K562 (cell line): ENCODE measurements around the gene DDX39A. TPM values are rescaled to one million over a fixed set of nuclear protein-coding genes. Genes with fewer than 3 reads are reported as not detected.

Experiments used
- BCOR ChIP-seq: fragments of 450-650 bp; IDR thresholded peaks from 2 replicates; pipeline ENCODE4 v1.6.1; 2016
- BMI1 ChIP-seq: fragments of 150-350 bp; IDR thresholded peaks from 2 replicates; pipeline ENCODE4 v1.6.1; 2014; ENCODE audit warnings: low read length
- CBX8 ChIP-seq: fragments of 200-600 bp; sonication (generic); IDR thresholded peaks from 2 replicates; pipeline ENCODE4 v1.6.1; 2012; ENCODE audit warnings: borderline replicate concordance, mixed run types, low read depth, mild to moderate bottlenecking, moderate library complexity, mixed read lengths, low read length, control low read depth, inconsistent platforms; ENCODE audit not compliant: poor library complexity, severe bottlenecking; ENCODE audit errors: extremely low read depth
- E2F3 ChIP-seq: fragments of 250-450 bp; sonication (Bioruptor Pico); IDR thresholded peaks from 2 replicates; pipeline ENCODE4 v1.4.0; 2020; ENCODE audit warnings: mild to moderate bottlenecking
- ELF1 ChIP-seq: fragments of 200-800 bp; sonication (Bioruptor generic); IDR thresholded peaks from 2 replicates; pipeline ENCODE4 v1.6.1; 2016; ENCODE audit warnings: missing genetic modification characterization, missing compliant biosample characterization
- KAT7 ChIP-seq: sonication (generic); formaldehyde crosslinking; IDR thresholded peaks from 2 replicates; pipeline ENCODE4 v1.8.0; 2022; ENCODE audit warnings: missing genetic modification reagents, mild to moderate bottlenecking, borderline replicate concordance
- PHB2 ChIP-seq: fragments of 450-650 bp; IDR thresholded peaks from 2 replicates; pipeline ENCODE4 v1.6.1; 2017; ENCODE audit warnings: low read depth
- PML ChIP-seq: IDR thresholded peaks from 2 replicates; pipeline ENCODE4 v1.6.1; 2012; ENCODE audit warnings: low read length, inconsistent platforms
- RERE ChIP-seq: sonication (generic); formaldehyde crosslinking; IDR thresholded peaks from 2 replicates; pipeline ENCODE4 v1.8.0; 2023; ENCODE audit warnings: missing genetic modification reagents, mild to moderate bottlenecking, borderline replicate concordance
- TAF9B ChIP-seq: fragments of 450-650 bp; IDR thresholded peaks from 2 replicates; pipeline ENCODE4 v1.6.1; 2018; ENCODE audit warnings: mild to moderate bottlenecking; ENCODE audit not compliant: partially characterized antibody
- ZNF274 ChIP-seq: IDR thresholded peaks from 2 replicates; pipeline ENCODE4 v1.6.1; 2011; ENCODE audit warnings: low read depth, mild to moderate bottlenecking, low read length, moderate library complexity, borderline replicate concordance
- polyA plus RNA-seq, 8 experiments: library from polyadenylated mRNA; depleted of rRNA in 4 of 8; stranded (reverse) in 5 of 8; unstranded in 3 of 8; fragments of >200 nt; fragmentation: Nextera tagmentation in 2 of 8; fragmentation: Illumina TruSeq in 1 of 8; extraction: Ambion mirVana in 2 of 8; extraction: Trizol in 1 of 8; gene quantifications; 2 replicates each; pipeline versions ENCODE4 v1.2.1 to v1.2.3, GENCODE V29; 2011 to 2014; ENCODE audit warnings: inconsistent platforms in 1 of 8, missing spikeins in 1 of 8
- total RNA-seq, 7 experiments: library from RNA; depleted of rRNA in 6 of 7; stranded (reverse); fragments of >200 nt in 6 of 7; fragmentation: Illumina TruSeq in 2 of 7; extraction: Trizol in 2 of 7; gene quantifications; 2 replicates each; pipeline versions ENCODE4 v1.2.1 to v1.2.3, GENCODE V29; 2011 to 2021; ENCODE audit warnings: low replicate concordance in 1 of 7
- TF ChIP-seq, protein P1 (sequence below), 2 experiments: fragments of 450-650 bp in 1 of 2; sonication (generic) in 1 of 2; formaldehyde crosslinking in 1 of 2; IDR thresholded peaks; 2 replicates each; pipeline versions ENCODE4 v1.7.1 to v1.9.0; 2016 to 2022; ENCODE audit warnings: inconsistent platforms in 1 of 2, mild to moderate bottlenecking in 1 of 2, missing genetic modification reagents in 1 of 2

Gene DDX39A
- total and polyA plus RNA-seq, 9 of the 15 experiments (the other 6 are each of a cell fraction or from before 2014, with no cell fraction given) = 90.3 to 250 (median 188) TPM

- TF ChIP-seq KAT7 (CRISPR knock-in tag) (peak; percentile 57; the same call in 1 of the 2 replicates), BMI1 (peak; percentile 92), E2F3 (CRISPR knock-in tag) (no peak), CBX8 (no peak), PML (no peak; the same call in 1 of the 2 replicates), PHB2 (no peak), ELF1 (tag) (peak; percentile 64), BCOR (peak; percentile 93), RERE (no peak), ZNF274 (no peak), TAF9B (no peak)
- TF ChIP-seq, protein P1, sequence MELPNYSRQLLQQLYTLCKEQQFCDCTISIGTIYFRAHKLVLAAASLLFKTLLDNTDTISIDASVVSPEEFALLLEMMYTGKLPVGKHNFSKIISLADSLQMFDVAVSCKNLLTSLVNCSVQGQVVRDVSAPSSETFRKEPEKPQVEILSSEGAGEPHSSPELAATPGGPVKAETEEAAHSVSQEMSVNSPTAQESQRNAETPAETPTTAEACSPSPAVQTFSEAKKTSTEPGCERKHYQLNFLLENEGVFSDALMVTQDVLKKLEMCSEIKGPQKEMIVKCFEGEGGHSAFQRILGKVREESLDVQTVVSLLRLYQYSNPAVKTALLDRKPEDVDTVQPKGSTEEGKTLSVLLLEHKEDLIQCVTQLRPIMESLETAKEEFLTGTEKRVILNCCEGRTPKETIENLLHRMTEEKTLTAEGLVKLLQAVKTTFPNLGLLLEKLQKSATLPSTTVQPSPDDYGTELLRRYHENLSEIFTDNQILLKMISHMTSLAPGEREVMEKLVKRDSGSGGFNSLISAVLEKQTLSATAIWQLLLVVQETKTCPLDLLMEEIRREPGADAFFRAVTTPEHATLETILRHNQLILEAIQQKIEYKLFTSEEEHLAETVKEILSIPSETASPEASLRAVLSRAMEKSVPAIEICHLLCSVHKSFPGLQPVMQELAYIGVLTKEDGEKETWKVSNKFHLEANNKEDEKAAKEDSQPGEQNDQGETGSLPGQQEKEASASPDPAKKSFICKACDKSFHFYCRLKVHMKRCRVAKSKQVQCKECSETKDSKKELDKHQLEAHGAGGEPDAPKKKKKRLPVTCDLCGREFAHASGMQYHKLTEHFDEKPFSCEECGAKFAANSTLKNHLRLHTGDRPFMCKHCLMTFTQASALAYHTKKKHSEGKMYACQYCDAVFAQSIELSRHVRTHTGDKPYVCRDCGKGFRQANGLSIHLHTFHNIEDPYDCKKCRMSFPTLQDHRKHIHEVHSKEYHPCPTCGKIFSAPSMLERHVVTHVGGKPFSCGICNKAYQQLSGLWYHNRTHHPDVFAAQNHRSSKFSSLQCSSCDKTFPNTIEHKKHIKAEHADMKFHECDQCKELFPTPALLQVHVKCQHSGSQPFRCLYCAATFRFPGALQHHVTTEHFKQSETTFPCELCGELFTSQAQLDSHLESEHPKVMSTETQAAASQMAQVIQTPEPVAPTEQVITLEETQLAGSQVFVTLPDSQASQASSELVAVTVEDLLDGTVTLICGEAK (IDR thresholded peaks at IDR 0.05) = no peak
- TF ChIP-seq, protein P1 (CRISPR knock-in tag; IDR thresholded peaks at IDR 0.05) = peak; percentile 33; the same call in 1 of the 2 replicates
These were observed 37.3 kb downstream of the DDX39A start (continued) for GRCh38 chr19:14381689-14382474.
